Right lobe of liver (tissue), 4 donors: ENCODE measurements around the gene COQ8B.

ENCODE experiments used
- POLR2A ChIP-seq: fragments of 450-650 bp; IDR thresholded peaks from one replicate; pipeline ENCODE4 v1.6.1; 2017; ENCODE audit warnings: antibody characterized with exemption, mild to moderate bottlenecking
- TF ChIP-seq, protein P1 (sequence below), 4 donors: fragments of 200-600 bp in 3 of 4; fragments of 450-650 bp in 1 of 4; IDR thresholded peaks; one replicate each; pipeline versions ENCODE4 v1.5.1 to v1.8.0; 2016 to 2022; ENCODE audit warnings: antibody characterized with exemption in 4 of 4, mild to moderate bottlenecking in 2 of 4
- donor health status: DM: no; HTN: no; CAD: no.
- donor health status: DM: no; HTN: no; CAD: no.
- donor health status: DM: no; HTN: yes; CAD: no.

DNA sequence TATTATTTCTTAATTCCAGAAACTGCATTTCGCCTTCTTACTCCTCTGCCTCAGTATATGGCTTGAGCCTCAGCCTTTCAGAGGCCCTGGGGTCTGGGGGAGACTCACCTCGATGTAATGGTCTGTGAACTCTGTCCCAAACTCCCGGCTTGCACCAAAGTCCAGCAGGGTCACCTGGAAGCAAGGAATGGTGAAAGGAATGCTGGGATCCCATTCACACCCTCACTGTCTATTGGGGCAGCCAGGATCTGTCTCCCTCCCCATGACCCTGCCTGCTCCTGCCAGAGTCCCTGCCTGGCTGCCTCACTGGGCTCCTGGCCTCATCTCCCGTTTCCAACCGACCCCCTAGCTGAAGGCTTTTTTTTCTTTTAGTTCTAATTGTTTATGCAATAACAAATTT is 20.8 kb downstream of the COQ8B start:
- TF ChIP-seq, protein P1, sequence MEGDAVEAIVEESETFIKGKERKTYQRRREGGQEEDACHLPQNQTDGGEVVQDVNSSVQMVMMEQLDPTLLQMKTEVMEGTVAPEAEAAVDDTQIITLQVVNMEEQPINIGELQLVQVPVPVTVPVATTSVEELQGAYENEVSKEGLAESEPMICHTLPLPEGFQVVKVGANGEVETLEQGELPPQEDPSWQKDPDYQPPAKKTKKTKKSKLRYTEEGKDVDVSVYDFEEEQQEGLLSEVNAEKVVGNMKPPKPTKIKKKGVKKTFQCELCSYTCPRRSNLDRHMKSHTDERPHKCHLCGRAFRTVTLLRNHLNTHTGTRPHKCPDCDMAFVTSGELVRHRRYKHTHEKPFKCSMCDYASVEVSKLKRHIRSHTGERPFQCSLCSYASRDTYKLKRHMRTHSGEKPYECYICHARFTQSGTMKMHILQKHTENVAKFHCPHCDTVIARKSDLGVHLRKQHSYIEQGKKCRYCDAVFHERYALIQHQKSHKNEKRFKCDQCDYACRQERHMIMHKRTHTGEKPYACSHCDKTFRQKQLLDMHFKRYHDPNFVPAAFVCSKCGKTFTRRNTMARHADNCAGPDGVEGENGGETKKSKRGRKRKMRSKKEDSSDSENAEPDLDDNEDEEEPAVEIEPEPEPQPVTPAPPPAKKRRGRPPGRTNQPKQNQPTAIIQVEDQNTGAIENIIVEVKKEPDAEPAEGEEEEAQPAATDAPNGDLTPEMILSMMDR (IDR thresholded peaks at IDR 0.05), result no peak
- TF ChIP-seq POLR2A, result no peak
